HG02852 (cell line): Measurements from ENCODE around the gene SRP9.
"Not testable (repeated sequence)": the region's sequence is repeated elsewhere in the genome, so short reads cannot be mapped to it uniquely, and the experiment has no call there.

Experiments
- ATAC-seq: cut with Tn5 transposase; IDR thresholded peaks from one replicate; pipeline ENCODE4 v1.9.1; 2021; ENCODE audit warnings: mild to moderate bottlenecking, moderate library complexity; ENCODE audit not compliant: unreplicated experiment

SRP9 gene

GRCh38 chr1:225774281-225775147 lies 3.1 kb upstream of the SRP9 start:
- no peak for ATAC-seq

- ATAC-seq, result no peak
Observed at GRCh38 chr1:225776294-225776693, 1.3 kb upstream of the SRP9 start.

DNA sequence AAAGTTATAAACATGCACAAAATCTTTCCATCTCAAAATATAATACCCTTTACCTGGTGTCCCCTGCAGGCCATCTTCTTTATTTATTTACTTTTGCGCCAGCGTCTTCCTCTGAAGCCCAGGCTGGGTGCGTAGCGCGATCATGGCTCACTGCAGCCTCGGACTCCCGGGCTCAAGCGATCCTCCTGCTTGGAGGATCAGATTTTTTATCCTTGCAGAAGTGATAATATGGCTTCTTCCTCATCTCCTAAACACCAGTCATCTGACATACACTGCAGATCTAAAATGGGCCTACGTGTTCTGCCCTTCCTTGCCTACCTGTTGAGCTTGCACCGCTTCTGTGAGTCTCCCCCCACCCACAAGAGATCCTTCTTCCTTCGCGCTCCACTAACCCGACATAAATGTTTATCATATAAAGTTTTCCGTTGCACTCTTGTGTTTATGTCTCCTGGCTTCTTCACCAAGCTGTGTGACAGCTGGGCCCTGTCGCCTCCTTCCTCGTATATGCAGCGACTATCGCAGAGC lies 506 bp upstream of the SRP9 start:
- peak; percentile 16 for ATAC-seq

GRCh38 chr1:225778337-225778669 lies 677 bp downstream of the SRP9 start:
- ATAC-seq, result no peak

GRCh38 chr1:225779165-225779564 lies 1.5 kb downstream of the SRP9 start:
- ATAC-seq, result not testable (repeated sequence)

- ATAC-seq, result no peak
Observed at GRCh38 chr1:225780134-225780533, 2.5 kb downstream of the SRP9 start.

DNA sequence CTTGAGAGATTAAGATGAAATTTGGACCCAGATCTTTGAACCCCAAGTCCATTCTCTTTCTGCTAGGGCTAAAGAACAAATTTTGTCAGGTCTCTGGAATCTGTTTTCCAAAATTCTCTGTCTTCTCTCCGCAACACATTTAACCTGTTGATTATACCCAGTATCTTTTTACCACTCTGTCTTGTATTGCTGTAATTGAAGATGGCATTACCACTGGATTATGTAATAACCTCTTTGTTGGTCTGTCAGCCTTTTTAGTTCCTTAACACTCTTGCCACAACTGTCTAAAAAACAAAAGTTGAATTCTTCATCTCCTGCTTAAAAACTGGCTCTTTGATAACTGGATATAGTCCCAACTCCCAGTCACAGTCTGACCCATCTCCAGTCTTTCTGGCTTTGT lies 3.0 kb downstream of the SRP9 start:
- no peak for ATAC-seq

DNA sequence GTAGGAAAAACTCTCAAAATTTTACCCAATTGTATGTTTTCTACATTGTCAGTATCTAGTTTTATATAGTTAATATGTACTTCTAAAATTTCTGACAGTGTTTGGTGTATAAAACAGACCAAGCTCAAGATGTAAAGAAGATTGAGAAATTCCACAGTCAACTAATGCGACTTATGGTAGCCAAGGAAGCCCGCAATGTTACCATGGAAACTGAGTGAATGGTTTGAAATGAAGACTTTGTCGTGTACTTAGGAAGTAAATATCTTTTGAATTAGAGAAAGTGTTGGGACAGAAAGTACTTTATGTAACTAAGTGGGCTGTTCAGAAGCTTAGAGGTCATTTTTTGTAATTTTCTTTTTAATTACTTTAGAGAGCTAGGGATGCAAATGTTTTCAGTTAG lies 11.5 kb downstream of the SRP9 start:
- ATAC-seq, result not testable (repeated sequence)

DNA sequence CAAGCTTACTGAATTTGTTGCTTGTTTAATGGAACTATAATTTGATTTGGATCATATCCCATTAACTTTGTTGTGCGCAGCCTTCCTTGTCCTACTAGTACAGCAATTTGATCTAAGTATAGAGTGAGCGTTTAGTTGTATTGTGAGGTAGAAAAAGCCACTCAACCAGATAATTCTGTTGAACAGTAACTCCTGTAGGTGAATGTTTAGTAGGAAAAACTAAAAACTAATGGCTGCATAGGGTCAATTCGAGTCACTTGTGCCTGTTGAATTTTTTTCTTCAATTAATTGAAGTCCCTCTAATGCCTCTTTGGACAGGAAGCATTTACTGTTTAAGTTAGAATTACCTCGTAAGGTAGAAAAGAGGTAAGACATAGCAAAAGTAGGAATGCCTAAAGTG lies 17.3 kb downstream of the SRP9 start:
- no peak for ATAC-seq

GRCh38 chr1:225796097-225796496 lies 18.5 kb downstream of the SRP9 start:
- ATAC-seq, result not testable (repeated sequence)

DNA sequence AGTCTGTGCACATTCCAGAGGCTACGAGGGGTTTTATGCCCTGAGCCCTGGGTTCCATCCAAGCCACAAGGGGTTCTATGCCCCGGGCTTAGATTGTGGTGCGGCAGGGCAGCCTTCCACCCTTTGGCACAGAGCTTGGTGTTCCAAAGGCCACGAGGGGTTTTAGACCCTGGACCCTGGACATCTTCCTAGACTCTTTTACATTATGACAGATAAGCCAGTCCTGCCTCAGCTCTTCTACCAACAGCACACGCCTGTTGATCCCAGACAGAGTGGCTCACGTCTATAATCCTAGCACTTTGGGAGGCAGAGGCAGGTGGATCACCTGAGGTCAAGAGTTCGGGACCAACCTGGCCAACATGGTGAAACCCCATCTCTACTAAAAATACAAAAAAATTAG lies 23.5 kb downstream of the SRP9 start:
- not testable (repeated sequence) for ATAC-seq

DNA sequence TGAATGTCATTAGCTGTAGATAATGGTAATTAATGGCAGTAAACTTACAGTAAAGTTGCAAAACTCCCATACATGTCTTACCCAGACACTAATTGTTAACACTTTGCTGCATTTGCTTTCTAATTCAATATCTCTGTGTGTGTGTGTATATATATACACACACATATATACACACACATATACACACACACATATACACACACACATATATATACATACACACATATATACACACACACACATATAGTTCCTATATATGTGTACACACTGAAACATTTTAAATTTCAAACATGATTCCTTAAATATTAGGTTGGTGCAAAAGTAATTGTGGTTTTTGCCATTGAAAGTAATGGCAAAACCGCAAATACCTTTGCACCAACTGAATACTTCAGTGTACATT lies 28.6 kb downstream of the SRP9 start:
- ATAC-seq, result no peak

- not testable (repeated sequence) for ATAC-seq
Observed at GRCh38 chr1:225806736-225807135, 29.1 kb downstream of the SRP9 start.

DNA sequence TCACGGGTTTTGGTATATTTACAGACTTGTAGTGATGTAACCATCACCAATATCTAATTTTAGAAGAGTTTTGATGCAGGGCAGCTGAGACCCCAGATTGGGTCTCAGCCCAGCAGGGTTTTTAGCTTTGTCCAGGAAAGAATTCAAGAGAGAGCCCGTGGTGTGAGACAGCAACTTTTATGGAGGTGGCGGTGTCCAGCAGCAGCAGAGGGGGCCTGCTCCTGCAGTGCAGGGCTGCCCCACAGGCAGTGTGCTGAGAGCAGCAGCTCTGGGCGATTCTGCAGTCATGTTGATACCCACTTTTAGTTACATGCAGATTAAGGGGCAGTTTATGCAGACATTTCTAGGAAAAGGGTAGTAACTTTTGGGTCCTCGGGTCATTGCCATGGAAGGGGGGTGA lies 30.5 kb downstream of the SRP9 start:
- no peak for ATAC-seq

DNA sequence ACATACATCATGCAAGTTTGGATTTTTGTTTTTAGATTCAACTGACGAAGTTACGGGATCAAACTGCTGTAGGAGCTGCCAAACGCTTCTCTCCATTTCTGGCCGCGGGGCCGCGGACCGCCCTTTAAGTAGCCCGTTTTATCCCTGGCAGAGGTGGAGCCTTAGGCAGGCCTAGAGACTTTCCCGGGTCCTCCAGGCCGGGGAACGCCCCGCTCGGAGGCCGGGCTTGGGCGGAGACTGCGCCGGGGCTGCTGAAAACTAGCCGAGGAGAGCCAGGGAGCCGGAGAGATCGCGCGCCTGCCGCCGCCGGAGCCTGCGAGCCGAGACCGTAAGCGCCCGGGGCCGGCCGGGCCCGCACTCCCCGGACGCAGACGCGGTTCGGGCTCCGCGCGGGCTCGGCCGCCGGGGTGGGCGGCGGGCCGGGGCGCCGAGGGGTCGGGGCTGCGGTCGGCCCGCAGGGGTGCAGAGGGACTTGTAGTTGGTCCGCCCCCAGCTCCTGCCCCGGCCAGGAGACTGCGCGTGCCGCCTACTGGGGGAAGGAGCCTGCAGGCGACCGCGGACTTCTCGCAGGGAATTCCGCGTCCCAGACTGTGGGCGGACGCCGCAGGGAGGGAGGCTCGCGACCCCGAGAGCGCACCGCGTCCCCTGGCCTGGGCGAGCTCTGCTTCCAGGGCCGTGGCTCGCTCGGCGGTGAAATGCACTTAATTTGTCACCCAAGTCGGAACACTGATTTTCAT lies 32.4 kb downstream of the SRP9 start, which contains the start of gene EPHX1:
EPHX1 (plus strand) TSS at position 283 of the 737 bp plus-strand sequence. CDS start 18,606 bp downstream, outside the sequence.
- ATAC-seq, result peak; percentile 98

- not testable (repeated sequence) for ATAC-seq
Observed at GRCh38 chr1:225810579-225811538, 33.2 kb downstream of the SRP9 start.

DNA sequence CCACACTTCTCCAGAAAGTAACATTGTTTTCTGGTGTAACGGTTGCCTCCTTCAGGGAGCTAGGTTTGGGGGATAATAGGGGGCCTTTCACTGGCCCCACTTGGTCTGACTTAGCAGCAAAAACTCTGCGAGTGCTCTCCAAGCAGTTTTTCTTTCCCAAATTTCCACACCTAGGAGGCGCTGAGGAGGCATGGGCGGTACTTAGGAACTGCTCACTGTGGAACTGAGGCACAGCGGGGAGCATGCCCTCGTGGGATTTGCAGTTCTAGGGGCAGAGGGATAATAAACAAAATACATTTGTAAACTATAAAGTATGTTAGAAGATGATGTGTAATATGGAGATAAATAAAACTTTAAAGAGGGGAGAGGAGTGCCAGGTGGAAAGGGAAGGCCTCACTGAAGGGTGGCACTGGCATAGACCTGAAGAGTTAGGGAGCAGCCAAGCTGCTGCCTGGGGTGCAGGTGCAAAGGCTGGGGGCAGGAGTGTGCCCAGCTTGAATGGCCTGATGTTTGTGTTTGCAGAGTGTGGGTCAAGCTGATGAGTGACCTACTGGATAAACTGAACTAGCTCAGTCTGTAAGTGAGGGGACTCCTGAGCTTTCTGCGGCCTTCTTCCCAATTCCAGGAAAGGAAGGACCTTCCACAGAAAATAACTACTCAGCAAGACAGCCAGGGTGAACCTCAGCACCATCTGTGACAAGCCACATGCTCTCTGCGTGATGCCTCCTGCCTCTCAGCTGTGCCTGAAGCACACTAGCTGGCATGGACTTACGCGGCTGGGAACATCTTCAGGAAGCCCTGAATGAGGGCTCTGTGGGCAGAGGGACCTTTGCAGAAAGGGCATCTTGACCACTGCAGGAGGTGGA lies 34.2 kb downstream of the SRP9 start:
- no peak for ATAC-seq

- ATAC-seq, result no peak
Observed at GRCh38 chr1:225812488-225813213, 35.0 kb downstream of the SRP9 start.
